Natural killer cell (primary cell): ENCODE results near the gene HEY2. TPM values are rescaled to one million over a fixed set of nuclear protein-coding genes. Genes with fewer than 3 reads are reported as not detected.
A peak's percentile ranks its signal among the peaks of the same experiment; 100 is the strongest.

ENCODE experiments used
- ATAC-seq, 3 donors: fragments of 150-1000 bp in 2 of 3; fragments of 200-7000 bp in 1 of 3; cut with Tn5 transposase; 1 replicate in 1 of 3; 2 replicates in 2 of 3; pipeline ENCODE4 v1.10.0; 2021; ENCODE audit warnings: mild to moderate bottlenecking in 2 of 3, moderate library complexity in 2 of 3
- DNase-seq, 2 donors: peaks; one replicate each; pipeline versions ENCODE4 v3.0.0 to v3.0.0-alpha.2; 2013 to 2021; ENCODE audit warnings: mixed read lengths in 1 of 2
- H3K27ac ChIP-seq: one replicate; pipeline ENCODE4 v1.5.1; 2013; ENCODE audit warnings: mild to moderate bottlenecking, low read length
- H3K27me3 ChIP-seq: one replicate; pipeline ENCODE4 v1.6.1; 2013; ENCODE audit warnings: low read length; ENCODE audit not compliant: control insufficient read depth, insufficient read depth
- H3K36me3 ChIP-seq: one replicate; pipeline ENCODE4 v1.6.1; 2013; ENCODE audit warnings: low read length; ENCODE audit not compliant: control insufficient read depth, insufficient read depth
- H3K4me1 ChIP-seq: one replicate; pipeline ENCODE4 v1.6.1; 2013; ENCODE audit warnings: low read length; ENCODE audit not compliant: control insufficient read depth, insufficient read depth
- H3K4me3 ChIP-seq: one replicate; pipeline ENCODE4 v1.5.1; 2013; ENCODE audit warnings: low read length
- H3K9me3 ChIP-seq: one replicate; pipeline ENCODE4 v1.6.1; 2013; ENCODE audit warnings: low read length; ENCODE audit not compliant: control insufficient read depth, insufficient read depth
- H3K27ac Mint-ChIP-seq, 2 donors: one replicate each; pipeline ENCODE4 v1.8.0; 2022; ENCODE audit warnings: mild to moderate bottlenecking in 2 of 2, mixed read lengths in 2 of 2, moderate library complexity in 1 of 2
- H3K27me3 Mint-ChIP-seq, 2 donors: one replicate each; pipeline ENCODE4 v1.8.0; 2022; ENCODE audit warnings: low read depth in 2 of 2, mixed read lengths in 2 of 2
- H3K36me3 Mint-ChIP-seq: one replicate; pipeline ENCODE4 v1.8.0; 2022; ENCODE audit warnings: mixed read lengths
- H3K4me1 Mint-ChIP-seq, 2 donors: one replicate each; pipeline ENCODE4 v1.8.0; 2022; ENCODE audit warnings: mixed read lengths in 2 of 2
- H3K4me3 Mint-ChIP-seq: one replicate; pipeline ENCODE4 v1.8.0; 2022; ENCODE audit warnings: mild to moderate bottlenecking, moderate library complexity, mixed read lengths
- H3K9me3 Mint-ChIP-seq, 2 donors: one replicate each; pipeline ENCODE4 v1.8.0; 2022; ENCODE audit warnings: mixed read lengths in 2 of 2
- WGBS: methylation state at CpG from one replicate; pipeline ENCODE4 v1.1.7; 2013; ENCODE audit warnings: missing lambda C conversion rate; ENCODE audit not compliant: insufficient coverage; 5-methylcytosine and 5-hydroxymethylcytosine counted together
- intact Hi-C: fragments of 100-400 bp; cut with micrococcal nuclease; formaldehyde crosslinking; loops from one replicate; pipeline ENCODE4 v1.14.2; 2022
- total RNA-seq, 4 donors: library from RNA; stranded (reverse); fragments of 120-200 nt in 1 of 4; gene quantifications; one replicate each; pipeline versions ENCODE4 v1.2.3 to v1.2.4, GENCODE V29; 2013 to 2022
- TF ChIP-seq, protein P1 (sequence below): fragments of 200-600 bp; IDR thresholded peaks from one replicate; pipeline ENCODE4 v1.8.0; 2022; ENCODE audit warnings: antibody characterized with exemption

The HEY2 gene
- total RNA-seq, 3 donors from 2014 or later (not counting 1 experiment from before 2014, with no cell fraction given), result 0.66 to 0.93 (median 0.73) TPM

DNA sequence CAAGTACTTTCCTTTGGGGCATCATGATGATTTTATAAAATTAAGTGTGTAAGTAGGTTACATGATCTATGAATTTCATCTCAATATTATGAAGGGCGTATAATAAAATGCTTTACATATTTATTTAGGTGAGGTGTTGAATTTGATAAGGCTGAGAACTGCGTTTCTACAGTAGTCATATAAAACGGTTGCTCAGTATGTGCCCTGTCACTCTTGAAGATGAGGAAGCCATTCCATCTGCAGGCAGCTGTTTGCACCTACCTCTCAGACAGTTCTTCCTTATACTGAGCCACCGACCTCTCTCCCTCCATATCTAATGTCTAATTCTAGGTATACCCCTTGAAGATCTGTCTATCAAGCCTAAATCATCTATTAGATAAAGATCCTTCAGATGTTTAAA is 57.4 kb downstream of the HEY2 start:
- ATAC-seq (no peak), DNase-seq (no peak)
- Histone ChIP-seq H3K27ac (no peak overlapping the region), H3K36me3 (peaks cover 3% of the 10 kb centered on the region), H3K27me3 (no peaks in the 10 kb centered on the region), H3K4me1 (peaks cover 12% of the 10 kb centered on the region), H3K4me3 (no peak overlapping the region), H3K9me3 (no peaks in the 10 kb centered on the region)
- H3K4me3 Mint-ChIP-seq, result no peak overlapping the region
- WGBS, result 53% methylated on average over 4 of the region's 4 CpGs
- intact Hi-C loops, result no loop called here
- H3K9me3 Mint-ChIP-seq, result no peaks in the 10 kb centered on the region
- no peaks in the 10 kb centered on the region for H3K36me3 Mint-ChIP-seq
- TF ChIP-seq, protein P1, sequence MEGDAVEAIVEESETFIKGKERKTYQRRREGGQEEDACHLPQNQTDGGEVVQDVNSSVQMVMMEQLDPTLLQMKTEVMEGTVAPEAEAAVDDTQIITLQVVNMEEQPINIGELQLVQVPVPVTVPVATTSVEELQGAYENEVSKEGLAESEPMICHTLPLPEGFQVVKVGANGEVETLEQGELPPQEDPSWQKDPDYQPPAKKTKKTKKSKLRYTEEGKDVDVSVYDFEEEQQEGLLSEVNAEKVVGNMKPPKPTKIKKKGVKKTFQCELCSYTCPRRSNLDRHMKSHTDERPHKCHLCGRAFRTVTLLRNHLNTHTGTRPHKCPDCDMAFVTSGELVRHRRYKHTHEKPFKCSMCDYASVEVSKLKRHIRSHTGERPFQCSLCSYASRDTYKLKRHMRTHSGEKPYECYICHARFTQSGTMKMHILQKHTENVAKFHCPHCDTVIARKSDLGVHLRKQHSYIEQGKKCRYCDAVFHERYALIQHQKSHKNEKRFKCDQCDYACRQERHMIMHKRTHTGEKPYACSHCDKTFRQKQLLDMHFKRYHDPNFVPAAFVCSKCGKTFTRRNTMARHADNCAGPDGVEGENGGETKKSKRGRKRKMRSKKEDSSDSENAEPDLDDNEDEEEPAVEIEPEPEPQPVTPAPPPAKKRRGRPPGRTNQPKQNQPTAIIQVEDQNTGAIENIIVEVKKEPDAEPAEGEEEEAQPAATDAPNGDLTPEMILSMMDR, result no peak
- H3K27ac Mint-ChIP-seq, result peak overlapping the region; percentile 4 to 15
- no peaks in the 10 kb centered on the region for H3K27me3 Mint-ChIP-seq
- H3K4me1 Mint-ChIP-seq, result peaks cover 61 to 78% of the 10 kb centered on the region in 2 donors

DNA sequence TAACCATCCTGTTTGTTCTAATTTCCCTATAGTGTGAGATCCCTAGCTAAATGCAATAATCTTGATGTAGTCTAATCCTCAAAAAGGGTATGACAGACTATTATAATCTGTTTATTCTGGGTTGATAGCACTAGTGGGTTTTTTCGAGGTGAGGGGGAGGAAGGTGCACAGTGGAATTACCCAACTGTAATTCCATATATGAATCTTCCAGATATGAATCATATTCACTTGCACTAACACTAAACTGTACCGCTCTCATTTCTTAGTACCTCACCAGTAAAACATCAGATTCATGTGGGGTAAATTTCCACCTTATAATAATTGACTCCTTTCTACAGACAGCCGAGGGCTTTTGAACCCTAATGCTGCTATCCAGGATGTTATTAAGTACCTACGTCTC is 57.9 kb downstream of the HEY2 start:
- no peaks in the 10 kb centered on the region for H3K9me3 Mint-ChIP-seq
- H3K27ac Mint-ChIP-seq, result peak overlapping the region; percentile 3 to 4
- no peak overlapping the region for H3K4me3 Mint-ChIP-seq
- H3K4me3 ChIP-seq, result no peak overlapping the region
- DNase-seq (no peak), ATAC-seq (no peak)
- H3K36me3 Mint-ChIP-seq, result no peaks in the 10 kb centered on the region
- peaks cover 12% of the 10 kb centered on the region for H3K4me1 ChIP-seq
- no peak overlapping the region for H3K27ac ChIP-seq
- WGBS, result 91% methylated on average over 1 of the region's 4 CpGs
- H3K9me3 ChIP-seq, result no peaks in the 10 kb centered on the region
- TF ChIP-seq, protein P1, result no peak
- H3K27me3 ChIP-seq, result no peaks in the 10 kb centered on the region
- H3K4me1 Mint-ChIP-seq, result peaks cover 63 to 79% of the 10 kb centered on the region in 2 donors
- peaks cover 3% of the 10 kb centered on the region for H3K36me3 ChIP-seq
- intact Hi-C loops, result no loop called here
- H3K27me3 Mint-ChIP-seq, result no peaks in the 10 kb centered on the region

DNA sequence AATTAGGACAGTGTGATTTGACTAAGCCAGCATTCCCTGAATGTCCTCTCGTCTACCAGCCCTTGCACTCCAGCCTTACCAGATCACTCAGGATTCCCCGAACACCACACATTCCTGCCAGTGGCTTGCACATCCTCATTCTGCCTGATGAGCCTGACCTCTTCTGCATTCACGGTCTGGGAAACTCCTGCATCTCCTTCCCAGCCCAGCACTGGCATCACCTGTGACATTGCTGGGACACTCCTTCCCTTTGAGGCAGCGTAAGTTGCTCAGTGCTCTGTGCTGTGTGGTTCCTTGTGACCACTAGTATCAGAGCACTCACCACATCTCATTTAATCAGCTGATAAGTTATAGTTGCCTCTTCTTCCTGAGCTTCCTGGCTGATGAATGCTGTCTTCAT is 58.6 kb downstream of the HEY2 start:
- no peaks in the 10 kb centered on the region for H3K27me3 ChIP-seq
- TF ChIP-seq, protein P1, result no peak
- Mint-ChIP-seq H3K4me1 (peaks cover 63 to 79% of the 10 kb centered on the region in 2 donors), H3K4me3 (no peak overlapping the region), H3K36me3 (no peaks in the 10 kb centered on the region), H3K27ac (peak overlapping the region; percentile 3 to 77), H3K9me3 (no peaks in the 10 kb centered on the region), H3K27me3 (no peaks in the 10 kb centered on the region)
- no peak for DNase-seq
- intact Hi-C loops, result no loop called here
- H3K9me3 ChIP-seq, result no peaks in the 10 kb centered on the region
- no peak overlapping the region for H3K27ac ChIP-seq
- H3K4me3 ChIP-seq, result no peak overlapping the region
- WGBS, result 72% methylated on average over 4 of the region's 4 CpGs
- ATAC-seq, result peak in 1 of 3 donors; percentile 50
- peaks cover 3% of the 10 kb centered on the region for H3K36me3 ChIP-seq
- H3K4me1 ChIP-seq, result peaks cover 12% of the 10 kb centered on the region

DNA sequence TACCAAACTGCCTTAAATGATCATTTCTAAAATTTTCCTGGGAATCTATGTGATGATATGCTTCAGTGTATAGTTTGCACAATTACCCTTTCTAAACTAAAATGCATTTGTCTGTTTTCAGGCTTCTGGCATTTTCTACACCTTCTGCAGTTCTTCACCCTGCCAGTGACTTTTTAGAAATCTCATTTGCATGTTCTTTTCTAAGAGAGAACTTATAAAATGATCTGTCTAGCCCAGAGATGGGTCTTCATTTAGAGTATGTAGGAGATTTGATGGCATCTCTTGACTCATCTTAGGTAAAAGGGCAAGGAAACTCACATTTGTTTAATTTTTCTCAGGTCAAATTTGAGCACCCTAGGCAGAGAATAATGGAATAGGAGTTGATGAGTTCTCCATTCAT is 59.2 kb downstream of the HEY2 start:
- H3K27me3 ChIP-seq, result no peaks in the 10 kb centered on the region
- Mint-ChIP-seq H3K9me3 (no peaks in the 10 kb centered on the region), H3K4me1 (peaks cover 60 to 77% of the 10 kb centered on the region in 2 donors), H3K4me3 (no peak overlapping the region), H3K36me3 (no peaks in the 10 kb centered on the region), H3K27ac (peak overlapping the region; percentile 3 to 77), H3K27me3 (no peaks in the 10 kb centered on the region)
- H3K4me1 ChIP-seq, result peaks cover 12% of the 10 kb centered on the region
- no peak overlapping the region for H3K27ac ChIP-seq
- intact Hi-C loops, result no loop called here
- DNase-seq (no peak), ATAC-seq (no peak)
- no peaks in the 10 kb centered on the region for H3K9me3 ChIP-seq
- TF ChIP-seq, protein P1, result no peak
- H3K4me3 ChIP-seq, result no peak overlapping the region
- H3K36me3 ChIP-seq, result peaks cover 3% of the 10 kb centered on the region
